Measurements from ENCODE around the gene HNRNPA1. TPM values are rescaled to one million over a fixed set of nuclear protein-coding genes. Genes with fewer than 3 reads are reported as not detected.
"Not testable (repeated sequence)": the region's sequence is repeated elsewhere in the genome, so short reads cannot be mapped to it uniquely, and the experiment has no call there.

Gene HNRNPA1
- total RNA-seq, 1 donor from 2014 or later: 521 TPM

- Histone ChIP-seq H3K4me1 (peaks cover 41% of the 10 kb centered on the region), H3K27ac (peak overlapping the region; percentile 84), H3K4me3 (peak overlapping the region in 1 of 2 donors; percentile 84), H3K36me3 (peaks cover 4 to 17% of the 10 kb centered on the region in 2 donors), H3K9me3 (no peaks in the 10 kb centered on the region), H3K27me3 (no peaks in the 10 kb centered on the region)
- DNase-seq (ENCODE audit: extremely low spot score in 2 of 2): no peak
- intact Hi-C loops (cut with DNase I): no loop called here
- no peak for TF ChIP-seq POLR2AphosphoS5 (IDR thresholded peaks at IDR 0.05; ENCODE audit: insufficient read depth in 1 of 2, low read depth in 1 of 2)
- no peak for TF ChIP-seq POLR2A (IDR thresholded peaks at IDR 0.05)
- TF ChIP-seq CTCF (IDR thresholded peaks at IDR 0.05): no peak
Observed at GRCh38 chr12:54277823-54278276, 2.7 kb upstream of the HNRNPA1 start.

- Histone ChIP-seq H3K9me3 (no peaks in the 10 kb centered on the region), H3K27me3 (no peaks in the 10 kb centered on the region), H3K27ac (peak overlapping the region; percentile 84), H3K4me3 (peak overlapping the region; percentile 62 to 84), H3K4me1 (peaks cover 54% of the 10 kb centered on the region), H3K36me3 (peaks cover 4 to 23% of the 10 kb centered on the region in 2 donors)
- no peak for DNase-seq (ENCODE audit: extremely low spot score in 2 of 2)
- intact Hi-C loops (cut with DNase I): no loop called here
- no peak for TF ChIP-seq POLR2AphosphoS5 (IDR thresholded peaks at IDR 0.05; ENCODE audit: insufficient read depth in 1 of 2, low read depth in 1 of 2)
- TF ChIP-seq POLR2A (IDR thresholded peaks at IDR 0.05): no peak
- TF ChIP-seq CTCF (IDR thresholded peaks at IDR 0.05): no peak
Observed at GRCh38 chr12:54279227-54279631, 1.3 kb upstream of the HNRNPA1 start.

- peak within 1 kb of the TSS; percentile 84 for H3K27ac ChIP-seq
- peak in 1 of 2 donors; percentile 100 for DNase-seq (ENCODE audit: extremely low spot score in 2 of 2)
- TF ChIP-seq POLR2A (IDR thresholded peaks at IDR 0.05): peak in 1 of 2 donors; percentile 84
- peak; percentile 93 to 94 for TF ChIP-seq POLR2AphosphoS5 (IDR thresholded peaks at IDR 0.05; ENCODE audit: insufficient read depth in 1 of 2, low read depth in 1 of 2)
- no peak for TF ChIP-seq CTCF (IDR thresholded peaks at IDR 0.05)
- peak within 1 kb of the TSS; percentile 62 to 84 for H3K4me3 ChIP-seq
- peaks cover 60% of the 10 kb centered on the region for H3K4me1 ChIP-seq
- H3K36me3 ChIP-seq: peaks cover 4 to 29% of the 10 kb centered on the region in 2 donors
- intact Hi-C loops (cut with DNase I): loop anchor here (5.0 kb wide), 1 partner anchor 77 kb away; no protein-coding TSS in a partner anchor
- no peaks in the 10 kb centered on the region for H3K27me3 ChIP-seq
- no peaks in the 10 kb centered on the region for H3K9me3 ChIP-seq
Observed at GRCh38 chr12:54279632-54280467, 676 bp upstream of the HNRNPA1 start, which contains the start of gene CBX5. Gene CBX5 (minus strand): TSS chr12:54280122. CDS start chr12:54257650, 22,472 bp downstream.

DNA sequence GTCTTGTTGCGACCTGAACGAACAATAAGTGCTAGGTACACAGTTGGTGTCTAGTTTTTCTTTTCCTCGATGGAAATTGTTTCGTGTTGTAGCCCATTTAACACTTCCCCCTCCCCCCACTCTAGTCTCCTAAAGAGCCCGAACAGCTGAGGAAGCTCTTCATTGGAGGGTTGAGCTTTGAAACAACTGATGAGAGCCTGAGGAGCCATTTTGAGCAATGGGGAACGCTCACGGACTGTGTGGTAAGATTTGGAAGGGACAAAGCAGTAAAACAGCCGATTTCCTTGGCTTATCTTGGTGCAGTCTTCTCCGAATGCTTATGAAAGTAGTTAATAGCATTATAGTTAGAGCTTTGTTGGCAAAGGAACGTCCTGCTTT, 724 bp downstream of the HNRNPA1 start:
- intact Hi-C loops (cut with DNase I): loop anchor here (5.0 kb wide), 1 partner anchor 76 kb away; no protein-coding TSS in a partner anchor

GRCh38 chr12:54281694-54282093, 1.2 kb downstream of the HNRNPA1 start:
- H3K9me3 ChIP-seq; DNase-seq (ENCODE audit: extremely low spot score in 2 of 2); H3K27me3 ChIP-seq: not testable (repeated sequence)
- intact Hi-C loops (cut with DNase I): loop anchor here (5.0 kb wide), 1 partner anchor 76 kb away; no protein-coding TSS in a partner anchor
- peak overlapping the region; percentile 62 to 84 for H3K4me3 ChIP-seq
- peaks cover 4 to 47% of the 10 kb centered on the region in 2 donors for H3K36me3 ChIP-seq
- peaks cover 76% of the 10 kb centered on the region for H3K4me1 ChIP-seq
- peak overlapping the region; percentile 84 for H3K27ac ChIP-seq

More for the DNA sequence above, 724 bp downstream of the HNRNPA1 start:
- not testable (repeated sequence) for DNase-seq (ENCODE audit: extremely low spot score in 2 of 2); H3K9me3 ChIP-seq; H3K27me3 ChIP-seq
- Histone ChIP-seq H3K4me3 (peak overlapping the region; percentile 62 to 84), H3K4me1 (peaks cover 71% of the 10 kb centered on the region), H3K36me3 (peaks cover 4 to 42% of the 10 kb centered on the region in 2 donors), H3K27ac (peak overlapping the region; percentile 84)
